HCT116 (cell line): ENCODE results near the gene NTN5. TPM values are rescaled to one million over a fixed set of nuclear protein-coding genes. Genes with fewer than 3 reads are reported as not detected.

Source experiments
- ATAC-seq: fragments of 200-7000 bp; cut with Tn5 transposase; 2 replicates; pipeline ENCODE4 v1.9.1; 2020; ENCODE audit warnings: mild to moderate bottlenecking, moderate library complexity
- BruUV-seq: library from RNA; stranded (reverse); fragments of 400-500 nt; replicated peaks from 2 replicates; lab custom pipeline; 2021; lab: Mats Ljungman, UMichigan
- CTCF ChIA-PET: fragments of 300-600 bp; sonication (Branson Sonifier 250); formaldehyde crosslinking; loops from one replicate; lab custom pipeline; 2021; ENCODE audit warnings: antibody characterized with exemption; lab: Charles Lee
- POLR2A ChIA-PET: fragments of 300-600, 350-600 bp; sonication (Branson Sonifier 250); formaldehyde crosslinking; loops from one replicate; lab custom pipeline; 2021; ENCODE audit warnings: antibody characterized with exemption; lab: Charles Lee
- RAD21 ChIA-PET, 2 experiments: fragments of 300-600 bp; sonication (Branson Sonifier 250); formaldehyde crosslinking; loops; one replicate each; lab custom pipeline; 2023; ENCODE audit warnings: low total read pairs in 2 of 2; ENCODE audit not compliant: uncharacterized antibody in 2 of 2, unreplicated experiment in 2 of 2, low non-redundant PET in 1 of 2; lab: Charles Lee
- DNase-seq: peaks from one replicate; pipeline ENCODE4 v3.0.0-alpha.2; 2010; ENCODE audit warnings: low read depth, low spot score
- H2AFZ ChIP-seq: fragments of 200-600 bp; shearing (Covaris generic), sonication (generic); 2 replicates; pipeline ENCODE4 v1.6.1; 2017; ENCODE audit warnings: low read depth, mixed run types, mixed read lengths, antibody characterized with exemption, low read length; ENCODE audit not compliant: poor library complexity, severe bottlenecking
- H3K27ac ChIP-seq: 2 replicates; pipeline ENCODE4 v1.5.1; 2012; ENCODE audit warnings: low read depth, low read length
- H3K27me3 ChIP-seq: fragments of 200-600 bp; sonication (generic); 2 replicates; pipeline ENCODE4 v1.6.1; 2016; ENCODE audit warnings: mixed run types, low read length, mixed read lengths; ENCODE audit not compliant: insufficient read depth
- H3K36me3 ChIP-seq, 2 experiments: fragments of 200-500 bp in 1 of 2; fragments of 200-600 bp in 1 of 2; sonication (Bioruptor generic) in 1 of 2; sonication (generic) in 1 of 2; 2 replicates each; pipeline versions ENCODE4 v1.5.1 to v1.6.1; 2014 to 2016; ENCODE audit warnings: low read length in 2 of 2, inconsistent platforms in 1 of 2, mixed read lengths in 1 of 2, mixed run types in 1 of 2; ENCODE audit not compliant: insufficient read depth in 2 of 2, control insufficient read depth in 1 of 2
- H3K4me1 ChIP-seq, 2 experiments: fragments of 200-600 bp in 1 of 2; sonication (generic) in 1 of 2; 2 replicates each; pipeline versions ENCODE4 v1.5.1 to v1.6.1; 2012 to 2017; ENCODE audit warnings: low read length in 2 of 2, inconsistent platforms in 1 of 2, mild to moderate bottlenecking in 1 of 2, mixed read lengths in 1 of 2, mixed run types in 1 of 2, moderate library complexity in 1 of 2; ENCODE audit not compliant: insufficient read depth in 2 of 2, control insufficient read depth in 1 of 2
- H3K4me2 ChIP-seq: fragments of 200-600 bp; sonication (generic); 2 replicates; pipeline ENCODE4 v1.6.1; 2017; ENCODE audit warnings: mixed run types, low read length, mixed read lengths
- H3K4me3 ChIP-seq, 2 experiments: fragments of 200-600 bp in 1 of 2; sonication (generic) in 1 of 2; replicated peaks in 1 of 2; 2 replicates each; pipeline ENCODE4 v1.5.1; 2011 to 2016; ENCODE audit warnings: low read length in 2 of 2, control low read depth in 1 of 2, low read depth in 1 of 2, mild to moderate bottlenecking in 1 of 2, mixed read lengths in 1 of 2, mixed run types in 1 of 2
- H3K79me2 ChIP-seq: fragments of 200-600 bp; sonication (generic); 2 replicates; pipeline ENCODE4 v1.6.1; 2017; ENCODE audit warnings: mild to moderate bottlenecking, mixed run types, low read length, moderate library complexity, mixed read lengths; ENCODE audit not compliant: insufficient read depth
- H3K9ac ChIP-seq: fragments of 200-600 bp; sonication (generic); 2 replicates; pipeline ENCODE4 v1.6.1; 2016; ENCODE audit warnings: low read length, mixed read lengths
- H3K9me2 ChIP-seq: fragments of 200-600 bp; sonication (generic), shearing (Covaris generic); 2 replicates; pipeline ENCODE4 v1.6.1; 2017; ENCODE audit warnings: mixed run types, mild to moderate bottlenecking, moderate library complexity; ENCODE audit not compliant: insufficient read depth
- H3K9me3 ChIP-seq, 2 experiments: fragments of 200-500 bp in 1 of 2; fragments of 200-600 bp in 1 of 2; sonication (Bioruptor generic) in 1 of 2; sonication (generic) in 1 of 2; 2 replicates each; pipeline ENCODE4 v1.6.1; 2014 to 2017; ENCODE audit warnings: low read length in 2 of 2, mixed read lengths in 2 of 2, inconsistent platforms in 1 of 2, low read depth in 1 of 2, mild to moderate bottlenecking in 1 of 2, mixed run types in 1 of 2, moderate library complexity in 1 of 2; ENCODE audit not compliant: control insufficient read depth in 1 of 2, insufficient read depth in 1 of 2
- H4K20me1 ChIP-seq: fragments of 200-600 bp; sonication (generic), shearing (Covaris generic); 2 replicates; pipeline ENCODE4 v1.6.1; 2017; ENCODE audit warnings: mixed run types, mild to moderate bottlenecking, moderate library complexity; ENCODE audit not compliant: insufficient read depth
- JUND ChIP-seq: IDR thresholded peaks from 2 replicates; pipeline ENCODE4 v1.6.1; 2012
- SRF ChIP-seq: IDR thresholded peaks from 2 replicates; pipeline ENCODE4 v1.6.1; 2012; ENCODE audit warnings: low read depth
- ZFX ChIP-seq: fragments of 450-650 bp; IDR thresholded peaks from 2 replicates; pipeline ENCODE4 v1.6.1; 2017
- intact Hi-C: fragments of 100-400 bp; cut with micrococcal nuclease; formaldehyde crosslinking; loops from 2 replicates; pipeline ENCODE4 v1.10.0; 2022
- total RNA-seq: library from RNA; stranded (reverse); gene quantifications from one replicate; pipeline ENCODE4 v1.2.1, GENCODE V29; 2021; ENCODE audit not compliant: unreplicated experiment
- TF ChIP-seq, protein P1 (sequence below): IDR thresholded peaks from 2 replicates; pipeline ENCODE4 v1.6.1; 2012; ENCODE audit warnings: low read depth
- TF ChIP-seq, protein P2 (sequence below): IDR thresholded peaks from 2 replicates; pipeline ENCODE4 v1.6.1; 2012

Gene NTN5
- total RNA-seq, 1 experiment from 2014 or later, result 3.1 TPM

DNA sequence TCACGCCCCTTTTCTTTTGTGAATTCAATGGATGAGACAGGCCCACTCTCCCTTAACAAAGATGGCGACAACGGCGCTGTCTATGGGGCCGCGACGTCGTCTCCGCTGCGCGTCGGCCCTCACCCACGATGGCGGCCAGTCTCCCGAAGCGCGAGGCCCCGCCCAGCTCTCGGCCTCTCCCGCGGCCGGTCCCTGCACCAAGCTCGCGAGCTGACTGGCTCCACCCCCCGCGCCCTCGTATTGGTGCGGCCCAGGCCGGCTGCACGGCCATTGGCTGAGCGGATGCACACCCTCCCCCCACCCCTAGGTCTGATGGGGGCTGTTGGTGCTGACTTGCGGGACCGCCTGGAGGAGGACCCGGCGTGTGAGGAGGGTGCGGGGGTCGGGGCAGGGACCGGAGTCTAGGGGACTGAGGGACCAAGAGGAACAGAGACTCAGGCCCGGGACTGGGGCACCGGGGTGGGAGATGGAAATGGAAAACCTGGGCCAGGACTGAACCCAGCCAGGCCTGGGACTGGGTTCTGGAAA lies 48.7 kb downstream of the NTN5 start (continued):
- TF ChIP-seq, protein P1, sequence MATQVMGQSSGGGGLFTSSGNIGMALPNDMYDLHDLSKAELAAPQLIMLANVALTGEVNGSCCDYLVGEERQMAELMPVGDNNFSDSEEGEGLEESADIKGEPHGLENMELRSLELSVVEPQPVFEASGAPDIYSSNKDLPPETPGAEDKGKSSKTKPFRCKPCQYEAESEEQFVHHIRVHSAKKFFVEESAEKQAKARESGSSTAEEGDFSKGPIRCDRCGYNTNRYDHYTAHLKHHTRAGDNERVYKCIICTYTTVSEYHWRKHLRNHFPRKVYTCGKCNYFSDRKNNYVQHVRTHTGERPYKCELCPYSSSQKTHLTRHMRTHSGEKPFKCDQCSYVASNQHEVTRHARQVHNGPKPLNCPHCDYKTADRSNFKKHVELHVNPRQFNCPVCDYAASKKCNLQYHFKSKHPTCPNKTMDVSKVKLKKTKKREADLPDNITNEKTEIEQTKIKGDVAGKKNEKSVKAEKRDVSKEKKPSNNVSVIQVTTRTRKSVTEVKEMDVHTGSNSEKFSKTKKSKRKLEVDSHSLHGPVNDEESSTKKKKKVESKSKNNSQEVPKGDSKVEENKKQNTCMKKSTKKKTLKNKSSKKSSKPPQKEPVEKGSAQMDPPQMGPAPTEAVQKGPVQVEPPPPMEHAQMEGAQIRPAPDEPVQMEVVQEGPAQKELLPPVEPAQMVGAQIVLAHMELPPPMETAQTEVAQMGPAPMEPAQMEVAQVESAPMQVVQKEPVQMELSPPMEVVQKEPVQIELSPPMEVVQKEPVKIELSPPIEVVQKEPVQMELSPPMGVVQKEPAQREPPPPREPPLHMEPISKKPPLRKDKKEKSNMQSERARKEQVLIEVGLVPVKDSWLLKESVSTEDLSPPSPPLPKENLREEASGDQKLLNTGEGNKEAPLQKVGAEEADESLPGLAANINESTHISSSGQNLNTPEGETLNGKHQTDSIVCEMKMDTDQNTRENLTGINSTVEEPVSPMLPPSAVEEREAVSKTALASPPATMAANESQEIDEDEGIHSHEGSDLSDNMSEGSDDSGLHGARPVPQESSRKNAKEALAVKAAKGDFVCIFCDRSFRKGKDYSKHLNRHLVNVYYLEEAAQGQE, result no peak
- TF ChIP-seq, all 23 proteins: peak for 5

GRCh38 chr19:48623556-48624066 lies 49.2 kb downstream of the NTN5 start:
- Histone ChIP-seq H3K9me3 (no peaks in the 10 kb centered on the region), H3K4me3 (peak overlapping the region; percentile 36 to 40), H3K27ac (peak overlapping the region; percentile 64), H3K9me2 (no peaks in the 10 kb centered on the region), H2AFZ (no peak overlapping the region), H3K79me2 (peaks cover 36% of the 10 kb centered on the region), H3K4me1 (peaks cover 23 to 34% of the 10 kb centered on the region in 2 experiments), H3K27me3 (no peaks in the 10 kb centered on the region), H3K4me2 (peak overlapping the region; percentile 82), H4K20me1 (no peaks in the 10 kb centered on the region), H3K36me3 (peaks cover 0 to 1% of the 10 kb centered on the region in 2 experiments; a peak in 2 of 4 replicates), H3K9ac (peak overlapping the region; percentile 49)
- no TSS peak for BruUV-seq
- DNase-seq (no peak), ATAC-seq (no peak)
- RAD21 ChIA-PET, result interaction anchor here in 1 of 2 experiments (0.6 kb wide), 1 partner anchor 11 kb away, joined by 3 read pairs; no protein-coding TSS in a partner anchor
- POLR2A ChIA-PET, result interaction anchor here (0.9 to 1.3 kb wide), 6 partner anchors 9 to 121 kb away, joined by 4 to 7 read pairs (median 4); partner anchors contain the start of gene FAM83E
- CTCF ChIA-PET, result interaction anchor here (1.0 kb wide), 1 partner anchor 219 kb away, joined by 3 read pairs; no protein-coding TSS in a partner anchor
- intact Hi-C loops, result no loop called here
- TF ChIP-seq, protein P2, sequence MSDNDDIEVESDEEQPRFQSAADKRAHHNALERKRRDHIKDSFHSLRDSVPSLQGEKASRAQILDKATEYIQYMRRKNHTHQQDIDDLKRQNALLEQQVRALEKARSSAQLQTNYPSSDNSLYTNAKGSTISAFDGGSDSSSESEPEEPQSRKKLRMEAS, result no peak
- TF ChIP-seq JUND, result no peak
- no peak for TF ChIP-seq SRF
- TF ChIP-seq ZFX, result no peak
- TF ChIP-seq, all 23 proteins: peak for 0
